ENCODE results near the gene HECW1.

DNA sequence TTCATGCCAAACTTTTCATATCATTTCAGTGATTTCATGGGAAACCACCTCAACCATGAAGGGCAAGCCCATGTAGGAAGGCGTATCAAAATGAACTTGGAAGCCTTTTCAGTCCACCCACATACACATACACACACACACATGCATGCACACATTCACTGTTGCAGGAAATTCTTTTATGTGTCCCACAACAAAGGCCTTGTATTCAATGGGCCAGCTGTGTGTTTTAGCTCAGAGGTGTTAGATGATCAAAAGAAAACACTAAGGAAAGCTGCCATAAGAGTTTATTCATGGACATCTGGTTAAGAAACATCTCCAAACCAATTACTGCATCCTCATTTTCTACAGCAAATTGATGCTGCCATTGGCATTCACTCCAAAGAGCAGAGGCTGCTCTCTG, 396.0 kb downstream of the HECW1 start:
- TF ChIP-seq, protein P1, sequence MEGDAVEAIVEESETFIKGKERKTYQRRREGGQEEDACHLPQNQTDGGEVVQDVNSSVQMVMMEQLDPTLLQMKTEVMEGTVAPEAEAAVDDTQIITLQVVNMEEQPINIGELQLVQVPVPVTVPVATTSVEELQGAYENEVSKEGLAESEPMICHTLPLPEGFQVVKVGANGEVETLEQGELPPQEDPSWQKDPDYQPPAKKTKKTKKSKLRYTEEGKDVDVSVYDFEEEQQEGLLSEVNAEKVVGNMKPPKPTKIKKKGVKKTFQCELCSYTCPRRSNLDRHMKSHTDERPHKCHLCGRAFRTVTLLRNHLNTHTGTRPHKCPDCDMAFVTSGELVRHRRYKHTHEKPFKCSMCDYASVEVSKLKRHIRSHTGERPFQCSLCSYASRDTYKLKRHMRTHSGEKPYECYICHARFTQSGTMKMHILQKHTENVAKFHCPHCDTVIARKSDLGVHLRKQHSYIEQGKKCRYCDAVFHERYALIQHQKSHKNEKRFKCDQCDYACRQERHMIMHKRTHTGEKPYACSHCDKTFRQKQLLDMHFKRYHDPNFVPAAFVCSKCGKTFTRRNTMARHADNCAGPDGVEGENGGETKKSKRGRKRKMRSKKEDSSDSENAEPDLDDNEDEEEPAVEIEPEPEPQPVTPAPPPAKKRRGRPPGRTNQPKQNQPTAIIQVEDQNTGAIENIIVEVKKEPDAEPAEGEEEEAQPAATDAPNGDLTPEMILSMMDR (IDR thresholded peaks at IDR 0.05) = no peak
- TF ChIP-seq EZH2 (IDR thresholded peaks at IDR 0.05; ENCODE audit: borderline replicate concordance, insufficient read depth, low read depth, low read length, poor library complexity, severe bottlenecking) = no peak

Measured in B cell (primary cell).